SK-N-SH (cell line): ENCODE data around the gene CTNNA3. TPM values are rescaled to one million over a fixed set of nuclear protein-coding genes. Genes with fewer than 3 reads are reported as not detected.

Experiments used
- CTCF ChIA-PET: fragments of 300-600, 350-600 bp; formaldehyde crosslinking; extraction: SDS; loops from one replicate; lab custom pipeline; 2021; lab: Yijun Ruan, JAX
- POLR2A ChIA-PET: fragments of 350-600 bp; sonication (Branson Sonifier 250); formaldehyde crosslinking; extraction: SDS; loops from one replicate; lab custom pipeline; 2020; ENCODE audit warnings: antibody characterized with exemption, inconsistent platforms; lab: Yijun Ruan, JAX
- DNase-seq: peaks from one replicate; pipeline ENCODE4 v3.0.0; 2012
- H2AFZ ChIP-seq: fragments of 200-600 bp; sonication (generic); 2 replicates; pipeline ENCODE4 v1.8.1; 2016; ENCODE audit warnings: antibody characterized with exemption, mild to moderate bottlenecking, low read depth
- H3F3A ChIP-seq: fragments of 200-600 bp; sonication (generic); replicated peaks from 2 replicates; pipeline ENCODE3; 2016; ENCODE audit warnings: antibody characterized with exemption, mild to moderate bottlenecking; ENCODE audit not compliant: insufficient read depth
- H3K27ac ChIP-seq, 2 experiments: fragments of 200-500 bp in 1 of 2; fragments of 200-600 bp in 1 of 2; sonication (Bioruptor generic) in 1 of 2; sonication (generic), shearing (Covaris generic) in 1 of 2; 2 replicates each; pipeline versions ENCODE4 v1.5.1 to v1.6.1; 2014 to 2016; ENCODE audit warnings: low read depth in 2 of 2, inconsistent platforms in 1 of 2, low read length in 1 of 2, mild to moderate bottlenecking in 1 of 2, mixed read lengths in 1 of 2
- H3K27me3 ChIP-seq: fragments of 200-600 bp; sonication (generic), shearing (Covaris generic); 2 replicates; pipeline ENCODE4 v1.6.1; 2016; ENCODE audit warnings: mixed run types; ENCODE audit not compliant: insufficient read depth
- H3K36me3 ChIP-seq, 2 experiments: fragments of 200-500 bp in 1 of 2; fragments of 200-600 bp in 1 of 2; sonication (Bioruptor generic) in 1 of 2; sonication (generic) in 1 of 2; replicated peaks in 1 of 2; 2 replicates each; pipeline versions ENCODE3 to v1.5.1; 2014 to 2016; ENCODE audit warnings: low read length in 1 of 2, mild to moderate bottlenecking in 1 of 2; ENCODE audit not compliant: insufficient read depth in 2 of 2, control insufficient read depth in 1 of 2
- H3K4me1 ChIP-seq, 2 experiments: fragments of 200-500 bp in 1 of 2; fragments of 200-600 bp in 1 of 2; sonication (Bioruptor generic) in 1 of 2; sonication (generic), shearing (Covaris generic) in 1 of 2; 2 replicates each; pipeline versions ENCODE4 v1.5.1 to v1.6.1; 2014 to 2016; ENCODE audit warnings: low read depth in 1 of 2, low read length in 1 of 2, mixed run types in 1 of 2; ENCODE audit not compliant: insufficient read depth in 2 of 2, control insufficient read depth in 1 of 2
- H3K4me2 ChIP-seq: fragments of 200-600 bp; sonication (generic), shearing (Covaris generic); 2 replicates; pipeline ENCODE4 v1.6.1; 2017; ENCODE audit warnings: mixed run types
- H3K4me3 ChIP-seq, 2 experiments: fragments of 200-500 bp in 1 of 2; fragments of 200-600 bp in 1 of 2; sonication (Bioruptor generic) in 1 of 2; sonication (generic), shearing (Covaris generic) in 1 of 2; 2 replicates each; pipeline versions ENCODE4 v1.5.1 to v1.8.1; 2014 to 2016; ENCODE audit warnings: low read depth in 2 of 2, inconsistent platforms in 1 of 2, low read length in 1 of 2, mild to moderate bottlenecking in 1 of 2, mixed read lengths in 1 of 2, moderate library complexity in 1 of 2
- H3K79me2 ChIP-seq: fragments of 200-600 bp; sonication (generic); 2 replicates; pipeline ENCODE4 v1.8.1; 2017; ENCODE audit warnings: mild to moderate bottlenecking; ENCODE audit not compliant: insufficient read depth
- H3K9ac ChIP-seq: fragments of 200-600 bp; sonication (generic); 2 replicates; pipeline ENCODE4 v1.6.1; 2017; ENCODE audit warnings: mixed run types
- H3K9me2 ChIP-seq: fragments of 200-600 bp; sonication (generic); 2 replicates; pipeline ENCODE4 v1.6.1; 2017; ENCODE audit warnings: mixed run types
- H3K9me3 ChIP-seq: fragments of 200-600 bp; sonication (generic); 2 replicates; pipeline ENCODE4 v1.6.1; 2017; ENCODE audit warnings: mixed run types, mild to moderate bottlenecking, moderate library complexity
- H4K20me1 ChIP-seq: fragments of 200-600 bp; sonication (generic); 2 replicates; pipeline ENCODE4 v1.6.1; 2017; ENCODE audit warnings: mild to moderate bottlenecking, mixed run types; ENCODE audit not compliant: insufficient read depth
- EZH2phosphoT487 ChIP-seq: fragments of 200-600 bp; sonication (generic); IDR thresholded peaks from 2 replicates; pipeline ENCODE4 v1.6.1; 2017; ENCODE audit warnings: low read depth, mixed run types, mild to moderate bottlenecking, antibody characterized with exemption, moderate library complexity, borderline replicate concordance
- FOSL2 ChIP-seq: IDR thresholded peaks from 2 replicates; pipeline ENCODE4 v1.4.0; 2012; ENCODE audit warnings: low read depth, mild to moderate bottlenecking, moderate library complexity, borderline replicate concordance
- FOXM1 ChIP-seq: IDR thresholded peaks from 2 replicates; pipeline ENCODE4 v1.4.0; 2012; ENCODE audit warnings: low read depth, mild to moderate bottlenecking
- GABPA ChIP-seq: IDR thresholded peaks from 2 replicates; pipeline ENCODE4 v1.4.0; 2012; ENCODE audit warnings: low read depth, mild to moderate bottlenecking
- MAX ChIP-seq: IDR thresholded peaks from 2 replicates; pipeline ENCODE4 v1.4.0; 2012; ENCODE audit warnings: low read depth
- MEF2A ChIP-seq: IDR thresholded peaks from 2 replicates; pipeline ENCODE4 v1.4.0; 2012; ENCODE audit warnings: low read depth, borderline replicate concordance
- MXI1 ChIP-seq: IDR thresholded peaks from 2 replicates; pipeline ENCODE4 v1.6.1; 2012; ENCODE audit warnings: mild to moderate bottlenecking, low read depth, low read length, improper control_type of control experiment
- NRF1 ChIP-seq: IDR thresholded peaks from 2 replicates; pipeline ENCODE4 v1.6.1; 2012; ENCODE audit warnings: low read depth, mild to moderate bottlenecking, low read length
- RAD21 ChIP-seq: IDR thresholded peaks from 2 replicates; pipeline ENCODE4 v1.6.1; 2012; ENCODE audit warnings: mild to moderate bottlenecking, low read length
- REST ChIP-seq: IDR thresholded peaks from 2 replicates; pipeline ENCODE4 v1.6.1; 2012; ENCODE audit warnings: mild to moderate bottlenecking, low read depth, low read length, moderate library complexity
- RXRA ChIP-seq: IDR thresholded peaks from 2 replicates; pipeline ENCODE4 v1.4.0; 2012; ENCODE audit warnings: low read depth, mild to moderate bottlenecking, borderline replicate concordance
- TCF12 ChIP-seq: IDR thresholded peaks from 2 replicates; pipeline ENCODE4 v1.4.0; 2012
- YY1 ChIP-seq: IDR thresholded peaks from 2 replicates; pipeline ENCODE4 v1.4.0; 2012; ENCODE audit warnings: low read depth, mild to moderate bottlenecking
- WGBS: methylation state at CpG from one replicate; pipeline ENCODE4 v1.1.6; 2017; ENCODE audit warnings: low lambda C conversion rate; 5-methylcytosine and 5-hydroxymethylcytosine counted together
- polyA plus RNA-seq, 3 experiments: library from polyadenylated mRNA; depleted of rRNA; stranded (reverse); fragments of >200 nt; gene quantifications; 2 replicates each; pipeline ENCODE4 v1.2.3, GENCODE V29; 2012
- TF ChIP-seq, protein P1 (sequence below): fragments of 200-600 bp; sonication (generic); IDR thresholded peaks from 2 replicates; pipeline ENCODE4 v1.6.1; 2017; ENCODE audit warnings: antibody characterized with exemption, mild to moderate bottlenecking, moderate library complexity
- TF ChIP-seq, protein P2 (sequence below): fragments of 150-350 bp; IDR thresholded peaks from 2 replicates; pipeline ENCODE4 v1.6.1; 2016; ENCODE audit warnings: mild to moderate bottlenecking, low read depth, low read length
- TF ChIP-seq, protein P3 (sequence below): IDR thresholded peaks from 2 replicates; pipeline ENCODE4 v1.4.0; 2012; ENCODE audit warnings: low read depth, borderline replicate concordance

CTNNA3 gene
- polyA plus RNA-seq, 1 of the 3 experiments (the other 2 are of a cell fraction), result not detected

- Histone ChIP-seq H3K4me1 (no peaks in the 10 kb centered on the region), H3K4me2 (no peak overlapping the region), H3K27ac (no peak overlapping the region), H3K9me3 (no peaks in the 10 kb centered on the region), H2AFZ (no peak overlapping the region), H3F3A (no peaks in the 10 kb centered on the region), H3K36me3 (no peaks in the 10 kb centered on the region), H3K79me2 (no peaks in the 10 kb centered on the region), H4K20me1 (no peaks in the 10 kb centered on the region), H3K4me3 (no peak overlapping the region), H3K9me2 (no peaks in the 10 kb centered on the region), H3K9ac (no peak overlapping the region), H3K27me3 (no peaks in the 10 kb centered on the region)
- ChIA-PET CTCF (no interaction called here), POLR2A (no interaction called here)
- 25% methylated on average over 3 of the region's 3 CpGs for WGBS
- DNase-seq, result no peak
- TF ChIP-seq MEF2A (no peak), FOXM1 (no peak), REST (no peak), NRF1 (no peak), GABPA (no peak), MAX (no peak)
These were observed 1176.4 kb downstream of the CTNNA3 start for GRCh38 chr10:66519616-66520015.

GRCh38 chr10:66514666-66515065, 1181.3 kb downstream of the CTNNA3 start:
- Histone ChIP-seq H3K36me3 (no peaks in the 10 kb centered on the region), H3K4me1 (no peaks in the 10 kb centered on the region), H3K9me2 (no peaks in the 10 kb centered on the region; the same call in 1 of the 2 replicates), H4K20me1 (no peaks in the 10 kb centered on the region), H3K9ac (no peak overlapping the region), H3K4me3 (no peak overlapping the region), H3K9me3 (no peaks in the 10 kb centered on the region), H3K27ac (no peak overlapping the region), H3K27me3 (no peaks in the 10 kb centered on the region), H3F3A (no peaks in the 10 kb centered on the region), H2AFZ (no peak overlapping the region), H3K79me2 (no peaks in the 10 kb centered on the region), H3K4me2 (no peak overlapping the region)
- POLR2A ChIA-PET, result no interaction called here
- CTCF ChIA-PET, result no interaction called here
- no peak for DNase-seq
- 0% methylated on average over 1 of the region's 1 CpG for WGBS
- TF ChIP-seq, protein P1, sequence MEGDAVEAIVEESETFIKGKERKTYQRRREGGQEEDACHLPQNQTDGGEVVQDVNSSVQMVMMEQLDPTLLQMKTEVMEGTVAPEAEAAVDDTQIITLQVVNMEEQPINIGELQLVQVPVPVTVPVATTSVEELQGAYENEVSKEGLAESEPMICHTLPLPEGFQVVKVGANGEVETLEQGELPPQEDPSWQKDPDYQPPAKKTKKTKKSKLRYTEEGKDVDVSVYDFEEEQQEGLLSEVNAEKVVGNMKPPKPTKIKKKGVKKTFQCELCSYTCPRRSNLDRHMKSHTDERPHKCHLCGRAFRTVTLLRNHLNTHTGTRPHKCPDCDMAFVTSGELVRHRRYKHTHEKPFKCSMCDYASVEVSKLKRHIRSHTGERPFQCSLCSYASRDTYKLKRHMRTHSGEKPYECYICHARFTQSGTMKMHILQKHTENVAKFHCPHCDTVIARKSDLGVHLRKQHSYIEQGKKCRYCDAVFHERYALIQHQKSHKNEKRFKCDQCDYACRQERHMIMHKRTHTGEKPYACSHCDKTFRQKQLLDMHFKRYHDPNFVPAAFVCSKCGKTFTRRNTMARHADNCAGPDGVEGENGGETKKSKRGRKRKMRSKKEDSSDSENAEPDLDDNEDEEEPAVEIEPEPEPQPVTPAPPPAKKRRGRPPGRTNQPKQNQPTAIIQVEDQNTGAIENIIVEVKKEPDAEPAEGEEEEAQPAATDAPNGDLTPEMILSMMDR, result no peak
- TF ChIP-seq, protein P2, sequence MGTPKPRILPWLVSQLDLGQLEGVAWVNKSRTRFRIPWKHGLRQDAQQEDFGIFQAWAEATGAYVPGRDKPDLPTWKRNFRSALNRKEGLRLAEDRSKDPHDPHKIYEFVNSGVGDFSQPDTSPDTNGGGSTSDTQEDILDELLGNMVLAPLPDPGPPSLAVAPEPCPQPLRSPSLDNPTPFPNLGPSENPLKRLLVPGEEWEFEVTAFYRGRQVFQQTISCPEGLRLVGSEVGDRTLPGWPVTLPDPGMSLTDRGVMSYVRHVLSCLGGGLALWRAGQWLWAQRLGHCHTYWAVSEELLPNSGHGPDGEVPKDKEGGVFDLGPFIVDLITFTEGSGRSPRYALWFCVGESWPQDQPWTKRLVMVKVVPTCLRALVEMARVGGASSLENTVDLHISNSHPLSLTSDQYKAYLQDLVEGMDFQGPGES, result no peak
- TF ChIP-seq RAD21, result no peak
- TF ChIP-seq TCF12, result no peak
- TF ChIP-seq, protein P3, sequence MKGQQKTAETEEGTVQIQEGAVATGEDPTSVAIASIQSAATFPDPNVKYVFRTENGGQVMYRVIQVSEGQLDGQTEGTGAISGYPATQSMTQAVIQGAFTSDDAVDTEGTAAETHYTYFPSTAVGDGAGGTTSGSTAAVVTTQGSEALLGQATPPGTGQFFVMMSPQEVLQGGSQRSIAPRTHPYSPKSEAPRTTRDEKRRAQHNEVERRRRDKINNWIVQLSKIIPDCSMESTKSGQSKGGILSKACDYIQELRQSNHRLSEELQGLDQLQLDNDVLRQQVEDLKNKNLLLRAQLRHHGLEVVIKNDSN, result no peak
- no peak for TF ChIP-seq MEF2A
- no peak for TF ChIP-seq EZH2phosphoT487
- no peak for TF ChIP-seq MXI1
- no peak for TF ChIP-seq REST
- TF ChIP-seq RXRA, result no peak
- TF ChIP-seq YY1, result no peak
- TF ChIP-seq FOSL2, result no peak
